Measurements from ENCODE around the gene TMEM131.

Gene TMEM131

GRCh38 chr2:97754690-97755346 lies 240.9 kb downstream of the TMEM131 start:
- no peak for DNase-seq

DNA sequence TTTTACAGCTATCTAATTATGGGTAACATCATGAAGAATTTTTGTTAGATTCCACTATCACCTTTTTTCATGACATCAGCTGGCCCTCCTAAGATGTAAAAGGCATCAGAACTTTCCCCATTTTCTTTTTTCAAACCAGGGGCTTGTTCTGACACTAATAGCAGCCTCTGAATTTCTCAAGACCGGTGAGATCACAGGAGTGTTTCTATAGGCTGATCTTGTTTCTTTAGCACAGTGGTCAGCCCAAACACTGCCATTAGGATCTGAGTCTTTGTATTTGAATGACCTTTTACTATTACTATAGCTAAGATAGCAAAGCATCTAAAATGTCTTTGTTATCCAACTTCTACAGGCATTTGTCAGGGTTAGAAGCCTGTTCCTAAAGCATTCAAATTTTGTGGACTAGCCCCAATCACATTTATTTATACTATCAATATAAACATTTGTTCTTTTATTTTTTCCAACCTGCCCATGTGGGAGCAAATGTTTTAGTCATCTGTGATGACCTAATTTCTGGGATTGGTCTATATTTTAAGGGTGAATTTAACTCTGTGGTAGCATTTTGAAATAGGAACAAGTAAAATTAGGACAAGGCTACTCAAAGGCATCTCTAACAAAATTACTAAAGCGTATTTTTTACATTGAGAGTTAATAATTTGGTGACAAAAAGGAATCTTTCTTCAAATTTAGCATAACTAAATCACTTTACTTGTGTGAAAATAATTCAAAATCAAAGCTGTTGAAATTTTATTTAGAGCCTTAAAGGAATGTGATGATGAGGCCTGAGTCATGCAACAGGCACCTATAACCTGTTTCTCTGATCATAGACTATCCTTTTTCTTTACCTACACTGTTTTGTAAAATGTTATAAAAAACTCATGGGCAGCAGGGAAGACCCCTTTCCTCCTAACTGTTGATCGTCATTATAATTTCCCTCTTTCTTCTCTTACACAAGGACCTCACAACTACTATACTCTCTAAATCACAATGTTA lies 243.1 kb downstream of the TMEM131 start:
- no peak for DNase-seq

- DNase-seq = no peak
Observed at GRCh38 chr2:97751752-97752151, 244.0 kb downstream of the TMEM131 start.

DNA sequence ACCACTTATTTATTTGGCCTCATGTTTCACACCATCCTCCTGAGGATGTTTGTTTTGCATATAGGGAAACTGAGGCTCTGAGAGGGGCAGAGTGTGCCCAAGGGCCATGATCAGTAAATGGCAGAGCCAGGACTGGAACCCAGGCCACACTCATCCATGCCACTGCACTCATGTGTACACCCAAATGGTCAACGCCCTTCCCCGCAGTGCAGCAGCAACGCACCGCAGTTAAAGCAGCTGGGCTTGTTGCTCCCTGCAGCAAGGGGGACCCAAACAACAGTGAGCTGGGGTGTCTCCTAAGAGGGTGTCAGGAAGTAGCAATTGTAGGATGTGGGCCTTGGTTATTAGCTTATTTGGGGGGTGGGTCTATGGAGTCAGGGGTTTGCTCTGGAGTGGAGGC lies 245.7 kb downstream of the TMEM131 start:
- DNase-seq = no peak

DNA sequence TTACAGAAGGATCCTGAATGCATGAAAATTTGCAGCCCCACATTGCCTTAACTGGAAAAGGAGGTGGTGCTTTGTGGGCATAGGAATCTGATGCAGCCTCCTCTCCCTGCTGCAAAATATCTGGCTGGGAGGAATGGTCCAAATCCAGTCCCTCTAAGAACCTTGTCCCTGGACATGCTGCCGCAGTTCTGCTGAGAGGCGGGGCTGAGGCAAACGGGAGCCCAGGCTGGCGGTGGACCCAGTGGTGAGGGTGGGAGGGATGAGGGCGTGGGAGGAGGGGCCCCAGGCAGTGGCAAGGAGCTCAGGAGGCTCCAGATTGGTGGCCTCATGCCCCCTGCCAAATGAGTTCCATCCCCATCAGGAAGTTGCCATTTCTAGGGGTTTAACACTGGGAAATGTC lies 246.2 kb downstream of the TMEM131 start:
- DNase-seq = no peak

DNA sequence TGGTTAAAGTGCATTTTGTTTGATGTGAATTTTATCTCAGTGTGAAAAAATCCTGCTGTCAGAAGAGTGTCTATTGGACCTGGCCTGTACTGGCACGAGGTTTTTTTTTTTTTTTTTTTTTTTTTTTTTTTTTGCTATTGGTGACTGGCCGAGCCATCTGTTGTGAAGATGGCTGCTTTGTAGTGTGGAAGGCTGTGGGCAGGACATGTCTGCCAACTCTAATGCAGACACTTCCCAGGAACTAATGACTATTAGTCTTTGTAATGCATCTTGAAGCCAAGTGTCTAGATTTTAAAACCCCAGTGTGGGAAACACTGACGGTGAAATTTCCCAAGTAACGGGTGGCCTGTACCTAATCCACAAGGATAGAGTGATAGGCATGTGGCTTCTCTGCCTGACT lies 248.0 kb downstream of the TMEM131 start:
- DNase-seq = no peak

GRCh38 chr2:97747285-97747684 lies 248.5 kb downstream of the TMEM131 start:
- no peak for DNase-seq

GRCh38 chr2:97745474-97746174 lies 250.1 kb downstream of the TMEM131 start:
- DNase-seq = no peak

- DNase-seq = no peak
Observed at GRCh38 chr2:97743913-97744312, 251.8 kb downstream of the TMEM131 start.

DNA sequence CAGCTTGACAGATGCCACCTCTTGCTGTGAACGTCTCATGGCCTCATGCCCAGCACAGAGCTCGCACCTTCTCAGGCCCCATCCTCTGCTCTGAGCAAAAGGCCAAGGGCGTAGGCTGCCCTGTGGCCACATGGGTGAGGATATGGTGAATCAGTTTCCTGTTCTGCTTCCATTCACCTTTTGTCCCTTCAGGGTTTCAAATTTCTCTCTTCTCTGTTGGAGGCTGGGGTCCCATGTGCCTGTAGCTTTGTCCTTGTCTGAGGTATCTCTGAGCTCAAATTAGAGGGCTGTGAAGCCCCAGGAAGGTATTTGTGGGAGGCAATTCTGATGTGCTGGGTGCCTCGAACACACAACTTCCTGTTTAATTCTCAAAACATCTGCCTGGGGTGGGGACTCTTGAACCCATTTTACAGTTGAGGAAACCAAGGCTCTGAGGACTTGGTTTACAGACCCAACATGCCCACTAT lies 253.3 kb downstream of the TMEM131 start:
- DNase-seq = no peak

GRCh38 chr2:97741686-97742085 lies 254.1 kb downstream of the TMEM131 start:
- no peak for DNase-seq

DNA sequence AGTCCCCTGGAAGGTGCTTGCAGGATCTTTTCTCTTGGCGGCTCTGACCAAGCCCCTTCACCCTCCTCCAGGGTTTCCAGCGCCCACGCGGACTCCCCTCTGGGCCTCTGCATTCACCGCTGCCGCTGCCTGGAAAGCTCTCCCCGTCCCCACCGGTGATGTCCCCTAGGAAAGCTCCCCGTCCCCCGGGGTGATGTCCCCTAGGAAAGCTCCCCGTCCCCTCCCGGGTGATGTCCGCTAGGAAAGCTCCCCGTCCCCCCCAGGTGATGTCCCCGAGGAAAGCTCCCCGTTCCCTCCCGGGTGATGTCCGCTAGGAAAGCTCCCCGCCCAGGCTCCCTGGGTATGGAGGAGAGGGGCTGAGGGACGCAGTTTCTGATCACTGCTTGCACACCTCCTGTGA lies 254.5 kb downstream of the TMEM131 start:
- no peak for DNase-seq

DNA sequence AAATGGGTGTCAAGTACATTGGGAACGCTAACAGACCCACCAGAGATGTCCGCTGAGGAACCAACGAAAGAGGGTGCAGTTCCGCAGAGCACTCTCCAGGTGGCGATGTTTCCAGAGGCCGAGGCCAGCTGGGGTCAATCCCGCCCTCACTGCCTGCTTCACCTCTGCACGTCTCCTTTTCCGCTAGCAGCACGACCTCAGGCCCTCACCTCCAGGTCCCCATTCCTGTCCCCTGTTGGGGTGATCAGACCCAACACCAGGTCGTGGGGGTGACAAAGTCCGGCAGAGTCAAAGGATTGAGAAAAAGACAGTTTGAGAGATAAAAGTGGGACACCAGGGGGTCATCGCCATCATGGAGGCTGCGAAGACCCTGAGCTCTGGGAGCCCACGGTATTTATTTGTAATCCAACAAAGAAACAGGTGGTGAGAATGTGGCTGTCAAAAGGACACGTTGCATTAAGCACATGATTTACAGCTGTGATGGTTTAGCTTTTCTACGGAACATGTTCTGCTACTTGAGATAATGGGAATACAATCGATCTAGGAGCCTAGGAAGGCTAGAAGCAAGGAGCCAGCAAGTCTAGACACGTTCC lies 255.1 kb downstream of the TMEM131 start:
- peak; percentile 19 for DNase-seq

DNA sequence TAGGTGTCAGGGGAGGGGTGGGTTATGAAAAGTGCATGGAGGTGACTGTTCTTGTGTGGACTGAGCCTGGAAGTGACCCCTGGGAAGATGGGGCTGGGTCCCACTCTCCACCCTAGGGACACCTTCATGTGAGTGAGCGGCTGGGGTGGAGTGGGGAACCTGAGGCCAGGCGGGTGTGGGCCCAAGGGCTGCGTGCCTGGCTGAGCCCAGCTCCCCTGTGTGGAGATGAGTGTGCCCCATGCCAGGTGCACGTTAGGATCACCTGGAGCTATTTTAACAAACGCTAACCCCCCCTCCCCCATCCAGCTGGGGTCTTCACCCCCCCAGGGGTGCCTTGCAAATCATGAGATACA lies 255.9 kb downstream of the TMEM131 start:
- no peak for DNase-seq

DNA sequence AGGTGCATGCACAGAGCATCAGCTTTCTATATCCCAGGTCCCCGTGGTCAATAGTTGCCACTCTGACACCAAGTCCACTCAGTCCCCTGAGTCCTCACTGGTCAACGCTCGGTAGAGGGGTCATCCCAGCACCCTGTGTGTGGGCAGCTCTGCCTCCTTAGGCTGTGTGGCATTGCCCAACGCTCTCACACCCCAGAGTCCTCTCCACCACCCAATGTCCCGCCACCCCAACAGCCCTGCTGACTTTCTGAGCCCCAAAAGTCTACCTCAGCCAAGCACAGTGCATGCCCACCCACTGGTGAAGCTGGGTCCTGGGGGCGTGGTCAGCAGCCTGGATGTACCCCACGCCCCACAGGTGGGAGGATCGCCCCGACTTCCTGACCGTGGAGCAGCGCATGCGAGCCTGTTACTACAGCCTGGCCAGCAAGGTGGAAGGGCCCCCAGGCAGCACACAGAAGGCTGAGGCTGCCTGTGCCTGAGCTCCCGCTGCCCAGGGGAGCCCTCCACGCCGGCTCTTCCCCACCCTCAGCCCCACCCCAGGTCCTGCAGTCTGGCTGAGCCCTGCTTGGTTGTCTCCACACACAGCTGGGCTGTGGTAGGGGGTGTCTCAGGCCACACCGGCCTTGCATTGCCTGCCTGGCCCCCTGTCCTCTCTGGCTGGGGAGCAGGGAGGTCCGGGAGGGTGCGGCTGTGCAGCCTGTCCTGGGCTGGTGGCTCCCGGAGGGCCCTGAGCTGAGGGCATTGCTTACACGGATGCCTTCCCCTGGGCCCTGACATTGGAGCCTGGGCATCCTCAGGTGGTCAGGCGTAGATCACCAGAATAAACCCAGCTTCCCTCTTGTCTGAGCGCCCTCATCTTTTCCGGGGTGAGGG lies 256.5 kb downstream of the TMEM131 start:
- no peak for DNase-seq

DNA sequence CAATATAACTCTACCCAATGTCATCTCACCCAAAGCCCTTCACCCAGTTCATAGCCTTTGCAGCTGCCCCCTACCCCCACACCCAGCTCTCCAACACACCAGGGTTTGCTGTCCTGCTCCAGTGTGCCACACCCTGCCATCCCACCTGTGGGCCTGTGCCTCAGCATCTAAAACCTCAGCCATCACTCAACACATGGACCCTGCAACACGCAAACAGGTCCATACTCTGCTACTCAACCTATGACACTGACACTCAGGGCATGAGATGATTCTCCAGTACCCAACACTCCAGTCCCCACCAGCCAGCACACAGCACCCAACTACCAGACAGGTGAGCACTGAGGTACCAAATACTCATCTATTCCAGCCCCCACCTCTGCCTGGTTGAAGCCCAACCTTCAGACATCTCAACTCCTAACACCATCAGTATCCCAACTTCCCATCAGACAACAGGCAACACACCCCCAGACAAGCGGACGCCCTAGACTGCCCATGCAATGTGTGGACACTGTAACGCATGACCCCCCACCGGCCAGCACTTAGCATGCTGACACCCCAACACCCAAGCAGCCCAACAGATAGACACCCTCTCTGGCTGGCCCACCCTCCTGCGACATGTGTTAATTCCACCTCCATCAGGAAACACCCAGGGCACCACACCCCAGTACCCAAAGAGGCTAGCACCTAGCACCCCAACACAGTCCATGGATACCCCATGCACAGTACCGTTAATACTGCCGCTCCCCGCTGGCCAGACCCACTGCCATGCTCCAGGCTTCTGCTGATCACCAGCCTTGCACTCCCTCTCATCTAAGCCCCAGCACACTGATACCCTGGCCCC lies 257.3 kb downstream of the TMEM131 start:
- DNase-seq = no peak

DNA sequence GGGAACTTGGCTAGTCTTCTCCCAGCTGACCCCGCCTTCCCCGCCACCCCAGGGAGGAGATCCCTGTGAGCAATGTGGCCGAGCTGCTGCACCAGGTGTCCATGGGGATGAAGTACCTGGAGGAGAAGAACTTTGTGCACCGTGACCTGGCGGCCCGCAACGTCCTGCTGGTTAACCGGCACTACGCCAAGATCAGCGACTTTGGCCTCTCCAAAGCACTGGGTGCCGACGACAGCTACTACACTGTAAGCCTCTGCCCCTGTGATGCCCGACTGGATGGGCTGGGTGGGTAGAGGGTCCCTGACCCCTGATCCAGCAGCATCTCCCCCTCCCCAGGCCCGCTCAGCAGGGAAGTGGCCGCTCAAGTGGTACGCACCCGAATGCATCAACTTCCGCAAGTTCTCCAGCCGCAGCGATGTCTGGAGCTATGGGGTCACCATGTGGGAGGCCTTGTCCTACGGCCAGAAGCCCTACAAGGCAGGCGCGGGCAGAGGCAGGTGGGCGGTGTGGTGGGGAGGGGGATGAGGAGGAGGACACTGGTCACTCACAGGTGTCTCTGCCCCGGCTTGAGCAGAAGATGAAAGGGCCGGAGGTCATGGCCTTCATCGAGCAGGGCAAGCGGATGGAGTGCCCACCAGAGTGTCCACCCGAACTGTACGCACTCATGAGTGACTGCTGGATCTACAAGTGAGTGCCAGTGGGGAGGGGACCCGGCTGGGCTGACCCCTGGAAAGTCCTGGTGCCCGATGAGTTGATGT lies 258.1 kb downstream of the TMEM131 start:
- no peak for DNase-seq

GRCh38 chr2:97736608-97737330 lies 259.0 kb downstream of the TMEM131 start:
- DNase-seq = no peak

DNA sequence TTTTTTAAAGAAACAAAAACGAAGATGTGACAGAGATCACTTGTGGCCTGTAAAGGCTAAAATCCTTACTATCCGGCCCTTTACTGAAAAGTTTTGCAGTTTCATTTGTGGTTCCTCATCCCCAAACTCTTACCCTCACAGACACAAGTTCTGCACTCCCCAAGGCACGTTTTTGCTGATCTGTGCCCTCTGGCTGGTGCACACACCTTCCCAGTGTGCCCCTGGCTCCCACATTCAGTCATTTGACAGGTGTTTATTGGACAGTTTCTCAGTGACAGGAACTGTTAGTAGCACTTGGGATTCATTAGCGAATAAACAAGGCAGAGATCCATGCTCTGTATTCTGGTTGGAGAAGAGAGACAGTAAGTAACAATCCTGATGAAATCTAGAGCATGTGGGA lies 259.6 kb downstream of the TMEM131 start:
- DNase-seq = no peak

GRCh38 chr2:97735161-97735561 lies 260.6 kb downstream of the TMEM131 start:
- no peak for DNase-seq
